Ramos (cell line): ENCODE measurements around the gene SSBP3.

Source experiments
- in situ Hi-C: fragments of 300-500 bp; cut with MboI; formaldehyde crosslinking; loops from one replicate; pipeline ENCODE4 v1.14.3; 2022; ENCODE audit warnings: low sequenced_read_pairs; ENCODE audit not compliant: unreplicated experiment

Gene SSBP3

GRCh38 chr1:54276617-54277450, 129.4 kb downstream of the SSBP3 start:
- in situ Hi-C loops, result no loop called here

GRCh38 chr1:54275349-54275748, 130.8 kb downstream of the SSBP3 start:
- in situ Hi-C loops, result no loop called here

DNA sequence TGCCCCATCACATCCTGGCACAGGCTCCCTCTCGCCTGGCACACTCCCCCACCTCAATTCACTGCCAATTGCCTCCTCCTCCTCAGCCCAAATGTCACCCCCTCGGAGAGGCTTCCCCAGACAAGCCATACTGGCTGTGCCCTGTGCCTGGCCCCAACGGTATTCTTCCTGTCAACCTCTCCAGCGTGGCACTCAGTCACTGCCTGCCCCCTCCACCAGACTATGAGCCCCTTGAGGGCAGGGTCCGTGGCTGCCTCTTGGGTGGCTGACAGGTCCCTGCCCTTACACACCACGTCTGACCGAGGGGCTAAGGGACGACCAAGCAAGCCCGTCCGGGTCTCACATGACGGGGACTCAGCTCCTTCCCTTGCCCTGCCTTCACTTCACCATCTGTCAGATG, 131.3 kb downstream of the SSBP3 start:
- in situ Hi-C loops, result no loop called here

GRCh38 chr1:54274448-54274847, 131.7 kb downstream of the SSBP3 start:
- in situ Hi-C loops, result no loop called here

GRCh38 chr1:54273795-54274163, 132.4 kb downstream of the SSBP3 start:
- in situ Hi-C loops, result no loop called here

- in situ Hi-C loops, result no loop called here
Observed at GRCh38 chr1:54273092-54273794, 133.0 kb downstream of the SSBP3 start.

DNA sequence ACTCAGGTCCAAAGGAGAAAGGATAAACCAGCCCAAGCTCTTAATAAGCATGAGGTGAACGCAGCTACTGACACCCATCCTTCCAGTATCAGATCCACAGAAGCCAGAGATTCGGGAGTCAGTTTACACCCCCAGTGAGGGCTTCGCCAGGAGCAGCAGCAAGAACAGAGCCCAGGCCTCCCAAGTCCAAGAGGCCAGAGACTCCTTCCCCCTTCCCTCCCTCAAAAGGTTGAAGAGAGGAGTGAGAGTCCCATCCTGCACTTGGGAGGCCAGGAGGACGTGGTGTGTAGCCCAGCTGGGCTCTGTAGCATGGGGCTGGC, 133.5 kb downstream of the SSBP3 start:
- in situ Hi-C loops, result no loop called here

DNA sequence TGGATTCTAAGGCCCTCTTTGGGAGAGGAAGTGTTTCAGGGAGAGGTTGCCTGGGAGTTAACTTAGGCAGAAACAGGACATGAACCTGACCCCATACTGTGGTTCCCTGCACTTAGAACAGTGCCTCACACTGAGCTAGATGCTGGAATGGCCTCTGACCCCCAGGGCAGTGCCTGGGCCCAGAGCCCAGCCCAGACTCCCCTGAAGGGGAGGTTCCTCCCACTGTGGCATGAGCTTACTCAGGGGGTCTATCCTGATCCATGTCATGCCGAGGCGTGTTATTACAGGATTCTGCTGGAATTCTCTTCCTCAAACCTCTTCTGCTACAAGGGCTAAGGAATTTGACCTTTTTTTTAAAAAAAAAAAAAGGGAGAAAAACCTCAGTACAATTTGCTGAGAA, 134.1 kb downstream of the SSBP3 start:
- in situ Hi-C loops, result no loop called here

DNA sequence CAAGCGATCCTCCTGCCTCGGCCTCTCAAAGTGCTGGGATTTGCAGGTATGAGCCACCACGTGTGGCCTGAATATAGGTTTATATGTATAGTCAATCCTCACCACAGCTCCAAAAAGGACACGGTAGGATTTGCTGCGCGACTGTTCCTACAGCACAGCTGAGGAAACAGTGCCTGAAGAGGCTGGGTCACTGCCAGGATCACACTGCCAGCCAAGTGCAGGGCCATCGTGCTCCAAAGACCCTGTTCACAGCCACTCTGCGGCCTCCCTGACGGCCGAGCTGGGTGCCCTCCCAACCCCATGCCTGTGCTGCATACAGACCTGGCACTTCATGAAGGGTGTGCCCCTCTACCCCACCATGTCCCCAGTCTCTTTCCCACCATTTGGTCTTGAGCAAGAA, 134.9 kb downstream of the SSBP3 start:
- in situ Hi-C loops, result no loop called here

- in situ Hi-C loops, result no loop called here
Observed at GRCh38 chr1:54270543-54270942, 135.7 kb downstream of the SSBP3 start.

- in situ Hi-C loops, result no loop called here
Observed at GRCh38 chr1:54268762-54269297, 137.4 kb downstream of the SSBP3 start.

DNA sequence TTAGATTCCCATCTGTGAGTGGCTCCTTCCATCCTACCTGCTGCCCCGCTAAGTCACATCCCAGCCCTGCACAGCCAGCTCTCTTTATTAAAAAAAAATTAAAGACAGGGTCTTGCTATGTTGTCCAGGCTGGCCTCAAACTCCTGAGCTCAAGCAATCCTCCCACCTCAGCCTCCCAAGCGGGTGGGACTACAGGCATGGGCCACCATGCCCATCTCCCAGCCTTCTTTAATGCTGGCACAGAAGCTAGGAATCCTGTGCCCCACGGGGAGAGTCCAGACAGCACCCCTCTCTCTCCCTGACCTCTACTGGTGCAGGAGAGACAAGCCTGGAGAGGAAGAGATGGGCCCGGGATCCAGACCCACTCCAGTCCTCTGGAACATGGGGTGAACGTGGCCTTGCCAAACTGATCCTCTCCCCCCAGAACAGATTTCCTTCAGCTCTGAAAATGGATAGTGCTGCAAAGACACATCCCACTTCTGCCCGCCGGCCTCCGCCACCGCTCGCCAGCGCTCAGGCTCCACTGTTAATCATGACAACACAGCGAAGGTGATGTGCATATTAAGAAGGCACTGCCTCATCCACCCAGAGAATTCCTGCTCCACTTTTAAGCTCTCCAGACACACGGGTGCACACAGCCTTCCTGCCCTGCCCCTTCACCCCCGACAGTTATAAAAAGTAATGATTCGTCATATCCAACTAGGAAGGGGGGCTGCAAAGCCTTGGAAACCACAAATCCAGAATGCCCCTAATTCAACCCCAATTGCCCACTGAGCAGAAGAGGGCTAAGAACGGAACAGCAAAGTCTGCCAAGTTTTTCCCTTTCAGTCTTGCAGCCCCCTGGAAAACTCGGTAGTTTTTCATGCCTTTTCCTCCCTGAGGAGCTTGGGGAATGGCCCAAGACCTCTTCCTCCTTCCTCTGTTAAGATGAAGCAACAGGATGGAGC, 138.1 kb downstream of the SSBP3 start:
- in situ Hi-C loops, result no loop called here

GRCh38 chr1:54266908-54267307, 139.3 kb downstream of the SSBP3 start:
- in situ Hi-C loops, result no loop called here

DNA sequence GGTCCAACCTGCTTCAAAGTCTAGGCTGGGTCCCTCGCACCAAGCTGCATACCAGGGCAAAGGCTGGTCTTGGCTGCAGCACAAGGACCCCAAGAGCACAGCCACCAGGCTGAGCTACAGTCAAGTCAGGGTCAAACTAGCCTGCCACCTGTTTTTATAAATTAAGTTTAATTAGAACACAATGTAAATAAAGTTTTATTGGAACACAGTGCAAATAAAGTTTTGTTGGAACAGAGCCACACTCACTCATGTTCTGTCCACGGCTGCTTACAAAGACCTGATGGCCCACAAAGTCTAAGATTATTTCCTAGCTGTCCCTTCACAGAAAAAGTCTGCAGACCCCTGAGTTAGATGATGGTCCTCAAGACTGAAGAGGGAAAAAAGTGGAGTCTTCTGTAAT, 140.0 kb downstream of the SSBP3 start:
- in situ Hi-C loops, result no loop called here

- in situ Hi-C loops, result no loop called here
Observed at GRCh38 chr1:54265659-54266058, 140.5 kb downstream of the SSBP3 start.

- in situ Hi-C loops, result no loop called here
Observed at GRCh38 chr1:54265126-54265525, 141.1 kb downstream of the SSBP3 start.

DNA sequence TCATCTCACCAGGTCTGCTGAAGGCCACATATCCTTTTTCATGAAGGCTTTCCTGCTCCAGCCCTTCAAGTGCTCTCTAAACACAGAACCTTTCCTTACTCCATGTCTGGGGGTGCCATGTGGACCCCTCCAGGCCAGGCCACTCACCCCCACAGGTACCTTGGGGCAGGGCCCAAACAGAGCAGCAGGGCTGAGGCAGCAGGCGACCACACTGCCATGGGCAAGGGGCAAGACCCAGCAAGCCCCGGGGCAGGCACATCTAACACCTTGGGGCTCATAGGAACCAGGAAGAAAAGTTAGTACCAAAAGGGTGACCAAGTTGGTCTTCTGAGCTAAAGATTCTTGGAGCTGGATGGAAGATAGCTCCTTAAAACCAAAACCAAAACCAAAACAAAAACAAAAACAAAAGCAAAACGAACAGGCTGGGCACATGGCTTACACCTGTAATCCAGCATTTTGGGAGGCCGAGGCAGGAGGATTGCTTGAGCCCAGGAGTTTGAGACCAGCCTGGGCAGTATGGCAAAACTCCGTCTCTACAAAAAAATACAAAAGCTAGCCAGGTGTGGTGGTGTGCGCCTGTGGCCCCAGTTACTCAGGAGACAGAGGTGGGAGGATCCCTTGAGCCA, 142.5 kb downstream of the SSBP3 start:
- in situ Hi-C loops, result no loop called here

- in situ Hi-C loops, result no loop called here
Observed at GRCh38 chr1:54262244-54262643, 143.9 kb downstream of the SSBP3 start.

- in situ Hi-C loops, result no loop called here
Observed at GRCh38 chr1:54260810-54261209, 145.4 kb downstream of the SSBP3 start.

DNA sequence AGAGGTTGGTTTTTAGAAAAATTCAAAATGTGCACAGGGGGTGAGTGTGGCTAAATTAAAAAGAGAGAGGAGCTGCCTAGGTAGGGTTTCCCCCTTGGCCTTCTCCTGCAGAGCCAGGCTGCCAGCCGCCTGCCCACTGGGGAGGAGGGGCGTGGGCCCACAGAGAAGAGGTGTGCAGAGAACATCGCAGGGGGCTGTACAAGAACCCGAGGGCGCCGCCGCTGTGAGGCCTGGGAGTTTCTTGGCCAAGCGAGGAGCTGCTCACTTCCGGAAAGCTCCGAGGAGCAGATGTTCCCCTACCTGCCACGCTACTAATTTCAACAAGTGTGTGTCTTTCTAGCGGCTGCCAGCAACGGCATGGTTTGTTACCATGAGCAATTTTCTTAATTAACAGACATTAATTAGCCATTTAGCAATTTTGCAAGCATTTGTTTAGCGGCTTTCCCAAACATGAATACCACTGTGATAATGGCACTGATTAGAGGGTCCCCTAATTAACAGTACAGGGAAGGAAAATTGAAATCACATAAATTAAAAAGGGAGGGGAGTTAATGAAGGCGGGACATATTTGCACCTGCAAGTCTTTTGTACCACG, 146.6 kb downstream of the SSBP3 start:
- in situ Hi-C loops, result no loop called here
